Osteoblast (primary cell): ENCODE measurements around the gene CLEC9A. TPM values are rescaled to one million over a fixed set of nuclear protein-coding genes. Genes with fewer than 3 reads are reported as not detected.

ENCODE experiments used
- DNase-seq: peaks from one replicate; pipeline ENCODE4 v3.0.0; 2011; ENCODE audit warnings: low spot score, mixed read lengths; ENCODE audit not compliant: insufficient read length; ENCODE audit errors: missing footprints
- H2AFZ ChIP-seq: 2 replicates; pipeline ENCODE4 v1.6.0; 2011; ENCODE audit warnings: mild to moderate bottlenecking, low read length
- H3K27ac ChIP-seq: 2 replicates; pipeline ENCODE4 v1.5.1; 2011; ENCODE audit warnings: mild to moderate bottlenecking, low read depth, low read length, moderate library complexity
- H3K27me3 ChIP-seq: 2 replicates; pipeline ENCODE4 v1.6.0; 2012; ENCODE audit warnings: mild to moderate bottlenecking, control low read depth, inconsistent platforms, low read length, moderate library complexity; ENCODE audit not compliant: insufficient read depth
- H3K36me3 ChIP-seq: 2 replicates; pipeline ENCODE4 v1.5.1; 2011; ENCODE audit warnings: mild to moderate bottlenecking, low read length, control low read depth, moderate library complexity; ENCODE audit not compliant: insufficient read depth
- H3K4me1 ChIP-seq: 2 replicates; pipeline ENCODE4 v1.5.1; 2011; ENCODE audit warnings: mild to moderate bottlenecking, low read length, control low read depth, moderate library complexity; ENCODE audit not compliant: insufficient read depth
- H3K4me2 ChIP-seq: 2 replicates; pipeline ENCODE4 v1.6.0; 2011; ENCODE audit warnings: mild to moderate bottlenecking, low read length; ENCODE audit not compliant: insufficient read depth
- H3K4me3 ChIP-seq: fragments of 200-600 bp; sonication (generic); 3 replicates; pipeline ENCODE4 v1.5.1; 2012; ENCODE audit warnings: mild to moderate bottlenecking, low read length, inconsistent platforms; ENCODE audit not compliant: insufficient read depth
- H3K79me2 ChIP-seq: 2 replicates; pipeline ENCODE4 v1.6.0; 2012; ENCODE audit warnings: mild to moderate bottlenecking, low read length, control low read depth, inconsistent platforms; ENCODE audit not compliant: insufficient read depth
- H3K9me3 ChIP-seq: 2 replicates; pipeline ENCODE4 v1.5.1; 2011; ENCODE audit warnings: low read depth, low read length, control low read depth
- H4K20me1 ChIP-seq: 2 replicates; pipeline ENCODE4 v1.6.0; 2012; ENCODE audit warnings: mild to moderate bottlenecking, low read length, control low read depth; ENCODE audit not compliant: insufficient read depth
- total RNA-seq: library from RNA; depleted of rRNA; stranded (reverse); fragments of >200 nt; gene quantifications from 2 replicates; pipeline ENCODE4 v1.2.3, GENCODE V29; 2012
- TF ChIP-seq, protein P1 (sequence below): IDR thresholded peaks from 2 replicates; pipeline ENCODE4 v1.5.1; 2011; ENCODE audit warnings: mild to moderate bottlenecking, low read depth, low read length, moderate library complexity; ENCODE audit errors: extremely low read depth

CLEC9A gene
- total RNA-seq, 1 donor: not detected

DNA sequence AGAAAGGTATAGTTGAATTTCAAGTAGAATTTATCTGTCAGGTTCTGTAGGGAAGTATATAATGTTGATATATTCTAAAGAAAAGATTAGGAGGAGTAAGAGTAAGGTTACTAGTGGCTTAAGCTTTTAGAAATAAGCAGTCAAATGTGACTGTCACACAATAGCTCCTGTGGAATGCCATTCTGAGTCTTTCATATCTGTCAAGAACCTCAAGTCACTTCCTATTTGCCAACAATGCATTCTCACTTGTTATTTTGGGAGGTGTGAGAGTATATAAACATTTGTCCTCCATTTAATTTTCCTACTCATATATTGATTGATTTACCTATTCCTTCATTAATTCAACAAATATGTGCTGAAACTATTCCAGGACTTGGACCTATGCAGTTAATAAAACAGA, 11.7 kb downstream of the CLEC9A start:
- Histone ChIP-seq H3K79me2 (no peaks in the 10 kb centered on the region), H3K9me3 (no peaks in the 10 kb centered on the region), H3K4me2 (no peak overlapping the region), H3K27ac (no peak overlapping the region), H4K20me1 (no peaks in the 10 kb centered on the region), H3K4me1 (no peaks in the 10 kb centered on the region), H2AFZ (no peak overlapping the region), H3K36me3 (no peaks in the 10 kb centered on the region), H3K27me3 (no peaks in the 10 kb centered on the region), H3K4me3 (no peak overlapping the region)
- DNase-seq: no peak
- TF ChIP-seq, protein P1, sequence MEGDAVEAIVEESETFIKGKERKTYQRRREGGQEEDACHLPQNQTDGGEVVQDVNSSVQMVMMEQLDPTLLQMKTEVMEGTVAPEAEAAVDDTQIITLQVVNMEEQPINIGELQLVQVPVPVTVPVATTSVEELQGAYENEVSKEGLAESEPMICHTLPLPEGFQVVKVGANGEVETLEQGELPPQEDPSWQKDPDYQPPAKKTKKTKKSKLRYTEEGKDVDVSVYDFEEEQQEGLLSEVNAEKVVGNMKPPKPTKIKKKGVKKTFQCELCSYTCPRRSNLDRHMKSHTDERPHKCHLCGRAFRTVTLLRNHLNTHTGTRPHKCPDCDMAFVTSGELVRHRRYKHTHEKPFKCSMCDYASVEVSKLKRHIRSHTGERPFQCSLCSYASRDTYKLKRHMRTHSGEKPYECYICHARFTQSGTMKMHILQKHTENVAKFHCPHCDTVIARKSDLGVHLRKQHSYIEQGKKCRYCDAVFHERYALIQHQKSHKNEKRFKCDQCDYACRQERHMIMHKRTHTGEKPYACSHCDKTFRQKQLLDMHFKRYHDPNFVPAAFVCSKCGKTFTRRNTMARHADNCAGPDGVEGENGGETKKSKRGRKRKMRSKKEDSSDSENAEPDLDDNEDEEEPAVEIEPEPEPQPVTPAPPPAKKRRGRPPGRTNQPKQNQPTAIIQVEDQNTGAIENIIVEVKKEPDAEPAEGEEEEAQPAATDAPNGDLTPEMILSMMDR: no peak

DNA sequence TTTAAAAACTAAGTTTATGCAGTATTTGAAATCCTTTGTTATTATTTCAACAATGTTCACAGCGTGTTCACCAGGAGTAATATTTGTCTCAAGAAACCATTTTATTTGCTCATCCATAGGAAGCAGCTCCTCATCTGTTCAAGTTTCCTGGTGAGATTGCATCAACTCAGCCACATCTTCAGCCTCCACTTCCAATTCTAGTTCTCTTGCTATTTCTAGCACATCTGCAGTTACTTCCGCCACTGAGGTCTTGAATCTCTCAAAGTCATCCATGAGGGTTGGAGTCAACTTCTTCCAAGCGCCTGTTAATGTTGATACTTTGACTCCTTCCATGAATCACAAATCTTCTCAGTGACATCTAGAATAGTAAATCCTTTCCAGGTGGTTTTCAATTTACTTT, 18.0 kb downstream of the CLEC9A start:
- Histone ChIP-seq H2AFZ (no peak overlapping the region), H3K36me3 (no peaks in the 10 kb centered on the region), H3K79me2 (no peaks in the 10 kb centered on the region), H3K4me3 (no peak overlapping the region), H3K4me2 (no peak overlapping the region), H3K4me1 (no peaks in the 10 kb centered on the region), H3K27me3 (no peaks in the 10 kb centered on the region), H4K20me1 (no peaks in the 10 kb centered on the region), H3K9me3 (no peaks in the 10 kb centered on the region), H3K27ac (no peak overlapping the region)
- TF ChIP-seq, protein P1: no peak
- DNase-seq: no peak

DNA sequence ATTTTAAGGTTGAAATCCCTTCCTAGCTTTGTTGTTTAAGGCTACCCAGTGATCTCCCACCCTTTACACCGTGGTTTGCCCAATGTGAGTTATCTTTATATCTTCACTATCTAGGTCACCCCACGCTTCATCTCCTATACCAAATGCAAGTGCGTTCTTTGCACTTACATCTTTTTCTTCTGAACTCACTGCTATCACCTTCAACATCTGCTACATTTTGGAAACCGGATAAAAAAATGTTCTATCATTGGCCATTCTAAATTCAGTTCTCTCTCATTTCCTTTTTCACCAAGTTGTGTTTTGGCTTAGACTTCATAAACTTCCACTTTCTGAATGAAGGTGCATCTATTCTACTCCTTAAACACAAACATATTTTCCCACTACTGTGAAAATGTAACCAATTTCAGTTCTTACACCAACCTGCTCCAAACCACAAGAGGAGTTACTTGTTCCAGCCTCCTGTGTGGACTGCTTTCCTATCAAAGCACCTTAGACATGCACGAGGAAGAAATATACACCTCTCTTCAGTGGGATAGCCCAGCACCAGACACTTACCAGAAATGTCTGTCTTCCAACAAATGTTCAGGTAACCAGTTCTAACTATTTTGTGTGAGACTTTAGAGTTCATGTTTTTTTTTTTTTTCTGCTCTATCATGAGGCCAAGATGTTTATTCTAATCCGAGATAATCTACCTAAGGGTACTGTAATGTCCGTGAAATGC, 21.9 kb downstream of the CLEC9A start:
- Histone ChIP-seq H3K4me2 (no peak overlapping the region), H4K20me1 (no peaks in the 10 kb centered on the region), H3K27me3 (no peaks in the 10 kb centered on the region), H2AFZ (no peak overlapping the region), H3K9me3 (no peaks in the 10 kb centered on the region), H3K36me3 (no peaks in the 10 kb centered on the region), H3K27ac (no peak overlapping the region), H3K4me3 (no peak overlapping the region), H3K79me2 (no peaks in the 10 kb centered on the region), H3K4me1 (no peaks in the 10 kb centered on the region)
- TF ChIP-seq, protein P1: no peak
- DNase-seq: no peak

DNA sequence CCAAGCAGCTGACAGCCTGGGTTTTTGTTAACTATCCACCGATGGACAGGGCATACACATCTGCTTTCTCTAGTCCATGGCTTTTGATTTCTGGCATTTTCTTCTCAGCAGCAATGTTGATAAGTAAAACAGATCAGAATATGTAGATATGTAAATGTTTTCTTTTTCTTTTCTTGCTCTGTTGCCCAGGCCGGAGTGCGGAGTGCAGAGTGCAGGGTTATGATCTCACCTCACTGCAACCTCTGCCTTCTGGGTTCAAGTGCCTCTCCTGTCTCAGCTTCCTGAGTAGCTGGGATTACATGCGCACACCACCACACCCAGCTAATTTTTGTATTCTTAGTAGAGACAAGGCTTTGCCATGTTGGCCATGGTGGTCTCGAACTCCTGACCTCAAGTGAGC, 27.9 kb downstream of the CLEC9A start:
- Histone ChIP-seq H3K27me3 (no peaks in the 10 kb centered on the region), H4K20me1 (no peaks in the 10 kb centered on the region), H3K27ac (no peak overlapping the region), H3K4me1 (no peaks in the 10 kb centered on the region), H3K4me2 (no peak overlapping the region), H3K9me3 (no peaks in the 10 kb centered on the region), H2AFZ (no peak overlapping the region), H3K79me2 (no peaks in the 10 kb centered on the region), H3K36me3 (no peaks in the 10 kb centered on the region), H3K4me3 (no peak overlapping the region)
- no peak for DNase-seq
- TF ChIP-seq, protein P1: no peak
